ENCODE data around the gene IVL. TPM values are rescaled to one million over a fixed set of nuclear protein-coding genes. Genes with fewer than 3 reads are reported as not detected.

The IVL gene
- total and polyA plus RNA-seq, 12 donors = 0.16 to 0.30 TPM; not detected in 10

DNA sequence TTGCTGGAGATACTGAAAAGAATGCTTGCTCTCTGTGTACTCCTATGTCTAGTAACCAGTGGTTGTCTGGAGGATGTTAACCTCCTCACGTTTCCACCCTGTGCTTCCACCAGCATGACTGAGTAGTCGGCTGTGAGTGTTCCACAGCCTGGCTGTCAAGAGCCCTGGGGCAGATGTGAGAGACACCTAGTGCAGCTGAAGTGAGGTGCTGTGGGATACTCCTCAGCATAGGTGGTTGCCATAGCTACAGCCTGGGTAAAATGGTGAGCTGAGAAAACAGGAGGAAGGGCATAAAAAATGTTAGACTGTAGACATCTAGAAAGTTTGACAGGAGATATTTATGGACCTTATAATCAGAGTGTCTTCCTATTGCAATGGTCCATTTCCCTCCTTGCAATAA lies 15.8 kb downstream of the IVL start:
- DNase-seq = no peak
- no peaks in the 10 kb centered on the region for H3K27me3 ChIP-seq
- intact Hi-C loops (cut with DNase I) = no loop called here
- no peaks in the 10 kb centered on the region for H3K4me1 ChIP-seq (replicated peaks in 1 of 2)
- TF ChIP-seq, protein P1, sequence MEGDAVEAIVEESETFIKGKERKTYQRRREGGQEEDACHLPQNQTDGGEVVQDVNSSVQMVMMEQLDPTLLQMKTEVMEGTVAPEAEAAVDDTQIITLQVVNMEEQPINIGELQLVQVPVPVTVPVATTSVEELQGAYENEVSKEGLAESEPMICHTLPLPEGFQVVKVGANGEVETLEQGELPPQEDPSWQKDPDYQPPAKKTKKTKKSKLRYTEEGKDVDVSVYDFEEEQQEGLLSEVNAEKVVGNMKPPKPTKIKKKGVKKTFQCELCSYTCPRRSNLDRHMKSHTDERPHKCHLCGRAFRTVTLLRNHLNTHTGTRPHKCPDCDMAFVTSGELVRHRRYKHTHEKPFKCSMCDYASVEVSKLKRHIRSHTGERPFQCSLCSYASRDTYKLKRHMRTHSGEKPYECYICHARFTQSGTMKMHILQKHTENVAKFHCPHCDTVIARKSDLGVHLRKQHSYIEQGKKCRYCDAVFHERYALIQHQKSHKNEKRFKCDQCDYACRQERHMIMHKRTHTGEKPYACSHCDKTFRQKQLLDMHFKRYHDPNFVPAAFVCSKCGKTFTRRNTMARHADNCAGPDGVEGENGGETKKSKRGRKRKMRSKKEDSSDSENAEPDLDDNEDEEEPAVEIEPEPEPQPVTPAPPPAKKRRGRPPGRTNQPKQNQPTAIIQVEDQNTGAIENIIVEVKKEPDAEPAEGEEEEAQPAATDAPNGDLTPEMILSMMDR (IDR thresholded peaks at IDR 0.05) = no peak
- TF ChIP-seq POLR2A (IDR thresholded peaks at IDR 0.05) = no peak
- H3K4me3 ChIP-seq = no peak overlapping the region
- no peak overlapping the region for H3K27ac ChIP-seq
- H3K36me3 ChIP-seq (replicated peaks in 1 of 2) = no peaks in the 10 kb centered on the region
- WGBS, 4 donors = 36 to 61% (median 51%) methylated on average over 2 of the region's 2 CpGs; no CpG with 5 or more reads in 1 of the 4 donors
- no peaks in the 10 kb centered on the region for H3K9me3 ChIP-seq (replicated peaks in 1 of 3)

- no peaks in the 10 kb centered on the region for H3K4me1 ChIP-seq (replicated peaks in 1 of 2)
- no peaks in the 10 kb centered on the region for H3K36me3 ChIP-seq (replicated peaks in 1 of 2)
- no peak for DNase-seq
- 70 to 83% (median 82%) methylated on average over 3 of the region's 3 CpGs for WGBS, 4 donors
- H3K4me3 ChIP-seq = no peak overlapping the region
- no peaks in the 10 kb centered on the region for H3K9me3 ChIP-seq (replicated peaks in 1 of 3)
- no peak for TF ChIP-seq POLR2A (IDR thresholded peaks at IDR 0.05)
- TF ChIP-seq, protein P1 (IDR thresholded peaks at IDR 0.05) = no peak
- H3K27ac ChIP-seq = no peak overlapping the region
- H3K27me3 ChIP-seq = no peaks in the 10 kb centered on the region
- intact Hi-C loops (cut with DNase I) = no loop called here
Observed at GRCh38 chr1:152926091-152926490, 17.7 kb downstream of the IVL start.

DNA sequence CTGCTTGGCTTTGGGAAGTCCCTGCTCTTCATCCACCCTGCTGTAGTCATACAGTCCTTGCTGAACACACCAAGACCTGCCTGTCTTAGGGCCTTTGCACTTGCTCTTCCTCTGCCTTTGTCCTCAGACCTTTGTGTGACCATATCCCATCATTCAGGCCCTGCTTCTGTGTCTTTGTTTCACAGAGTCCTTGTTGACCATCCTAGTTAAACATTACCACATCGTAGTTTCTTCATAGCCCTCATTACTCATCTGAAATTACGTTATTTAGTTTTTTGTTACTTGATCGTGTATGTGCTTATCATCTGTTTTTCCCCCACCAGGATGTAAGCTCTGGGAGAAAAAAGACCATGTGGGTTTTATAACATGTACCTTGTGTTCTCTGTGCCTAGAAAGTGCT lies 20.3 kb downstream of the IVL start:
- no peaks in the 10 kb centered on the region for H3K4me1 ChIP-seq (replicated peaks in 1 of 2)
- H3K27me3 ChIP-seq = no peaks in the 10 kb centered on the region
- no peak overlapping the region for H3K4me3 ChIP-seq
- TF ChIP-seq POLR2A (IDR thresholded peaks at IDR 0.05) = no peak
- TF ChIP-seq, protein P1 (IDR thresholded peaks at IDR 0.05) = no peak
- 84 to 86% (median 85%) methylated on average over 3 of the region's 3 CpGs for WGBS, 4 donors
- DNase-seq = no peak
- H3K9me3 ChIP-seq (replicated peaks in 1 of 3) = no peaks in the 10 kb centered on the region
- H3K27ac ChIP-seq = no peak overlapping the region
- no peaks in the 10 kb centered on the region for H3K36me3 ChIP-seq (replicated peaks in 1 of 2)
- intact Hi-C loops (cut with DNase I) = no loop called here

GRCh38 chr1:152932170-152932811 lies 23.9 kb downstream of the IVL start:
- no peak for TF ChIP-seq POLR2A (IDR thresholded peaks at IDR 0.05)
- TF ChIP-seq, protein P1 (IDR thresholded peaks at IDR 0.05) = no peak
- no peaks in the 10 kb centered on the region for H3K36me3 ChIP-seq (replicated peaks in 1 of 2)
- no peaks in the 10 kb centered on the region for H3K4me1 ChIP-seq (replicated peaks in 1 of 2)
- intact Hi-C loops (cut with DNase I) = no loop called here
- H3K27ac ChIP-seq = no peak overlapping the region
- H3K27me3 ChIP-seq = no peaks in the 10 kb centered on the region
- 77 to 88% (median 80%) methylated on average over 4 of the region's 4 CpGs for WGBS, 4 donors
- no peak overlapping the region for H3K4me3 ChIP-seq
- DNase-seq = no peak
- no peaks in the 10 kb centered on the region for H3K9me3 ChIP-seq (replicated peaks in 1 of 3)

Data from adrenal gland (tissue), 12 donors.